Kidney epithelial cell (primary cell): ENCODE data around the gene COL26A1. TPM values are rescaled to one million over a fixed set of nuclear protein-coding genes. Genes with fewer than 3 reads are reported as not detected.

ENCODE experiments used
- DNase-seq: peaks from one replicate; pipeline ENCODE4 v3.0.0-alpha.2; 2010; ENCODE audit warnings: low read depth
- H3K27me3 ChIP-seq: 2 replicates; pipeline ENCODE4 v1.6.0; 2011; ENCODE audit warnings: low read length; ENCODE audit not compliant: control insufficient read depth, insufficient read depth
- H3K36me3 ChIP-seq: 2 replicates; pipeline ENCODE4 v1.5.1; 2011; ENCODE audit warnings: low read length; ENCODE audit not compliant: control insufficient read depth, insufficient read depth
- H3K4me3 ChIP-seq: 2 replicates; pipeline ENCODE4 v1.5.1; 2011; ENCODE audit warnings: low read depth, mild to moderate bottlenecking, control low read depth, low read length
- CTCF ChIP-seq: IDR thresholded peaks from 2 replicates; pipeline ENCODE4 v1.5.1; 2011; ENCODE audit warnings: mild to moderate bottlenecking, moderate library complexity, low read length, control low read depth, inconsistent platforms; ENCODE audit not compliant: insufficient read depth, poor library complexity, severe bottlenecking
- total RNA-seq: library from RNA; depleted of rRNA; stranded (reverse); fragments of >200 nt; gene quantifications from 2 replicates; pipeline ENCODE4 v1.2.3, GENCODE V29; 2015

The COL26A1 gene
- total RNA-seq, 1 donor from 2014 or later, result 0.42 TPM

GRCh38 chr7:101386558-101387231 is 24.0 kb downstream of the COL26A1 start:
- Histone ChIP-seq H3K27me3 (peaks cover 9% of the 10 kb centered on the region), H3K4me3 (no peak overlapping the region), H3K36me3 (no peaks in the 10 kb centered on the region)
- DNase-seq, result no peak
- TF ChIP-seq CTCF, result no peak

DNA sequence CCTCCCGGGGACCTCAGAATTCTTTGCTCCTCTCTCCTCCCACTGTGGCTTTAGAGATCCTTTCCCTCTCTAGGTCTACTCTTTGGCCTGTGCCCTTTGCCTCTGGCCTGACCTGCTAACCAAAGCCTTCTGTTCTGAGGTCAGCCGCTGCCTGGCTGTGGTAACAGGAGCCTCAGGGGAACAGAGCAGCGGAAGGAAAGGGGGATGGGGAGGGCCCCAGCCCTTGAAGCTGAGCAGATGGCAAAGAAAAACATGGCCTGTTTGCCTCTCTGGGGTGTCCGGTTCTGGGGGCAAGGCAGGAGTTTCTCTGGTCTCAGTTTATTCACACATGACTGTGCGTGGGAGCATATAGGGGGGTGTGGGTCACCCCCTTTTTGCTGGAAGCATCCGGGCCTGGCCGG is 28.2 kb downstream of the COL26A1 start:
- no peaks in the 10 kb centered on the region for H3K36me3 ChIP-seq
- H3K27me3 ChIP-seq, result peaks cover 9% of the 10 kb centered on the region
- no peak overlapping the region for H3K4me3 ChIP-seq
- TF ChIP-seq CTCF, result no peak
- DNase-seq, result no peak

DNA sequence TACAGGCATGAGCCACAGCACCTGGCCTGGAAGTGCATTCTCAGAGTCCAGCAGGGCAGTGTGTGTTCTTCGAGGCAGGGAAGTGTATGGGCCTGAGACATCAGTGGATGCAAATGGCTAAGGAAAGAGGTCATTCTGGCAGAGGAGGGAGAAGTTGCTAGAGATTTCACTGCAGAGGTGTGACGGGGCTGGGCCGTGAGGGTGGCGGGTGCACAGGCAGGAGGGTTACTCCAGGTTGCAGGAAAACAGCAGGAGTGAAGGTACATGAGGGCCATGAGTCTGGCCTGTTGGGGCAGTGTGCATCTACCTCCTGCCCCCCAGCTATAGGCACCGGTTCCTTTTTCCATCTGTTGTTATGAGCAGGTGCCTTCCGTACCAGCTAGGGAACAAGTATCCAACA is 29.3 kb downstream of the COL26A1 start:
- no peak for TF ChIP-seq CTCF
- DNase-seq, result no peak
- H3K27me3 ChIP-seq, result peaks cover 5% of the 10 kb centered on the region
- no peak overlapping the region for H3K4me3 ChIP-seq
- no peaks in the 10 kb centered on the region for H3K36me3 ChIP-seq

DNA sequence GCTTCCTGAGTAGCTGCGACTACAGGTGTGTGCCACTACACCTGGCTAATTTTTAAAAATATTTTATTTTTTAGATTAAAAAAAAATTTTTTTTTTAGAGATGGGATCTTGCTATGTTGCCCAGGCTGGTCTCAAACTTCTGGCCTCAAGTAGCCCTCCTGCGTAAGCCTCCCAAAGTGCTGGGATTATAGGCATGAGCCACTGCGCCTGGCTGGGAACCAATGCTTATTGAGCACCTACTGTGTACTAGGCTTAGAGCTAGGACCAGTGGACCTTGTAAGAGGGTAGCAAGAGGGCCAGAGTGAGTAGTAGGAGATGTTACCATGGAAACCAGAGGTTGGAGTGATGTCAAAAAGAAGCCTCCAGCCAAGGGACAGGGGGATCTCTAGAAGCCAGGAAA is 31.2 kb downstream of the COL26A1 start:
- no peak for TF ChIP-seq CTCF
- DNase-seq, result no peak
- Histone ChIP-seq H3K4me3 (no peak overlapping the region), H3K27me3 (peaks cover 6% of the 10 kb centered on the region), H3K36me3 (no peaks in the 10 kb centered on the region)

DNA sequence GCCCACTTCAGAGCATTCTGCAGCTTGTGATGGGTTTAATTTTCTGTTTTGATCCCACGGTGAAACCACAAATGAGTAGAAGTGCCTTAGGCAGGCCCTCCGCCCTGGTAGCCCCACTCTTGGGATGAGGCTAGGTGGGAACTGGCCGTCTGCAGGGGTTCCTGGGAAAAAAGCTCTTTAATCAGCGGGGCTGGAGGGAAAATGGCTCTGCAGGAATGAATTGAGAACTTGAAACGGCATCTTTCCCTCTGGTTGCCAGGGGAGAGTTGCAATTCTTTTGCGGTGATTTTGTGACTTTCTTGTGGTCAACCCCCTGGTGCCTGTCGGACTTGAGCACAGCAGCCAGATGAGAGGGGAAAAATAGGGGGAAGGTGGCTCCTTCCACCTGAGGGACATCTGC is 32.7 kb downstream of the COL26A1 start:
- no peak for TF ChIP-seq CTCF
- no peaks in the 10 kb centered on the region for H3K36me3 ChIP-seq
- no peak overlapping the region for H3K4me3 ChIP-seq
- DNase-seq, result no peak
- peaks cover 6% of the 10 kb centered on the region for H3K27me3 ChIP-seq

GRCh38 chr7:101397243-101397642 is 34.6 kb downstream of the COL26A1 start:
- Histone ChIP-seq H3K36me3 (no peaks in the 10 kb centered on the region), H3K4me3 (no peak overlapping the region), H3K27me3 (peaks cover 14% of the 10 kb centered on the region)
- no peak for TF ChIP-seq CTCF
- no peak for DNase-seq
